IMR-90 (cell line): ENCODE measurements around the gene KIF5C. TPM values are rescaled to one million over a fixed set of nuclear protein-coding genes. Genes with fewer than 3 reads are reported as not detected.

Source experiments
- ATAC-seq: fragments of 200-7000 bp; cut with Tn5 transposase; 2 replicates; pipeline ENCODE4 v1.9.1; 2020; ENCODE audit warnings: low read depth, mild to moderate bottlenecking, moderate library complexity
- BruUV-seq: library from RNA; stranded (reverse); fragments of 400-500 nt; replicated peaks from 2 replicates; lab custom pipeline; 2021; lab: Mats Ljungman, UMichigan
- CTCF ChIA-PET: fragments of 300-600 bp; formaldehyde crosslinking; extraction: SDS; loops from one replicate; lab custom pipeline; 2021; ENCODE audit warnings: antibody characterized with exemption; lab: Yijun Ruan, JAX
- POLR2A ChIA-PET: fragments of 300-600 bp; sonication (Branson Sonifier 250); formaldehyde crosslinking; loops from one replicate; lab custom pipeline; 2022; ENCODE audit warnings: antibody characterized with exemption; ENCODE audit not compliant: unreplicated experiment; lab: Charles Lee
- DNase-seq: peaks from one replicate; pipeline ENCODE4 v3.0.0; 2013
- H2AFZ ChIP-seq: replicated peaks from 2 replicates; pipeline ENCODE3; 2013; ENCODE audit warnings: low read length, mild to moderate bottlenecking; ENCODE audit not compliant: poor library complexity
- H2AK5ac ChIP-seq: 2 replicates; pipeline ENCODE4 v1.6.1; 2013; ENCODE audit warnings: low read depth, low read length, inconsistent platforms
- H2AK9ac ChIP-seq: replicated peaks from 2 replicates; pipeline ENCODE3; 2013; ENCODE audit warnings: mild to moderate bottlenecking, low read depth, low read length, moderate library complexity; ENCODE audit not compliant: poor library complexity
- H2BK120ac ChIP-seq: 2 replicates; pipeline ENCODE4 v1.6.1; 2013; ENCODE audit warnings: low read depth, low read length, inconsistent platforms
- H2BK15ac ChIP-seq: 3 replicates; pipeline ENCODE4 v1.6.1; 2013; ENCODE audit warnings: low read depth, low read length, inconsistent platforms
- H2BK20ac ChIP-seq: 2 replicates; pipeline ENCODE4 v1.6.1; 2013; ENCODE audit warnings: low read depth, mild to moderate bottlenecking, inconsistent platforms, low read length, moderate library complexity
- H2BK5ac ChIP-seq: 2 replicates; pipeline ENCODE4 v1.6.1; 2013; ENCODE audit warnings: mild to moderate bottlenecking, low read depth, low read length, inconsistent platforms; ENCODE audit not compliant: poor library complexity, severe bottlenecking
- H3K14ac ChIP-seq: replicated peaks from 2 replicates; pipeline ENCODE4 v1.6.1; 2013; ENCODE audit warnings: low read depth, low read length, inconsistent platforms
- H3K18ac ChIP-seq: 2 replicates; pipeline ENCODE4 v1.6.1; 2013; ENCODE audit warnings: low read depth, low read length, control low read depth
- H3K23ac ChIP-seq: 2 replicates; pipeline ENCODE4 v1.6.1; 2013; ENCODE audit warnings: low read depth, low read length, inconsistent platforms
- H3K27ac ChIP-seq: 2 replicates; pipeline ENCODE4 v1.5.1; 2013; ENCODE audit warnings: mild to moderate bottlenecking, control low read depth, low read length; ENCODE audit not compliant: insufficient read depth
- H3K27me3 ChIP-seq: 2 replicates; pipeline ENCODE4 v1.6.1; 2013; ENCODE audit warnings: low read length; ENCODE audit not compliant: control insufficient read depth, insufficient read depth
- H3K36me3 ChIP-seq: 2 replicates; pipeline ENCODE4 v1.6.1; 2013; ENCODE audit warnings: low read length, mixed read lengths; ENCODE audit not compliant: control insufficient read depth, insufficient read depth
- H3K4ac ChIP-seq: 2 replicates; pipeline ENCODE4 v1.6.1; 2013; ENCODE audit warnings: low read depth, low read length, inconsistent platforms
- H3K4me1 ChIP-seq: 2 replicates; pipeline ENCODE4 v1.6.1; 2013; ENCODE audit warnings: low read length, mixed read lengths; ENCODE audit not compliant: control insufficient read depth, insufficient read depth
- H3K4me2 ChIP-seq: 2 replicates; pipeline ENCODE4 v1.6.1; 2013; ENCODE audit warnings: low read depth, mild to moderate bottlenecking, control low read depth, low read length, moderate library complexity
- H3K4me3 ChIP-seq: 2 replicates; pipeline ENCODE4 v1.5.1; 2013; ENCODE audit warnings: low read depth, mild to moderate bottlenecking, control low read depth, low read length, moderate library complexity; ENCODE audit not compliant: insufficient read depth
- H3K56ac ChIP-seq: 2 replicates; pipeline ENCODE4 v1.6.1; 2013; ENCODE audit warnings: low read length, inconsistent platforms; ENCODE audit not compliant: insufficient read depth; ENCODE audit errors: extremely low read depth
- H3K79me1 ChIP-seq, 2 experiments: 2 replicates each; pipeline ENCODE4 v1.6.1; 2013; ENCODE audit warnings: low read length in 2 of 2, inconsistent platforms in 1 of 2, low read depth in 1 of 2
- H3K9ac ChIP-seq: 2 replicates; pipeline ENCODE4 v1.6.1; 2013; ENCODE audit warnings: low read depth, low read length, control low read depth
- H3K9me1 ChIP-seq: 2 replicates; pipeline ENCODE4 v1.6.1; 2013; ENCODE audit warnings: low read length, inconsistent platforms; ENCODE audit not compliant: insufficient read depth
- H3K9me3 ChIP-seq: 2 replicates; pipeline ENCODE4 v1.6.1; 2013; ENCODE audit warnings: low read length; ENCODE audit not compliant: control insufficient read depth, insufficient read depth
- H4K20me1 ChIP-seq: 2 replicates; pipeline ENCODE4 v1.6.1; 2013; ENCODE audit warnings: low read length, inconsistent platforms; ENCODE audit not compliant: insufficient read depth
- H4K5ac ChIP-seq: 2 replicates; pipeline ENCODE4 v1.6.1; 2013; ENCODE audit warnings: mild to moderate bottlenecking, low read depth, low read length, control low read depth
- H4K8ac ChIP-seq, 2 experiments: 2 replicates each; pipeline ENCODE4 v1.6.1; 2013; ENCODE audit warnings: low read depth in 2 of 2, low read length in 2 of 2, control low read depth in 1 of 2, inconsistent platforms in 1 of 2
- H4K91ac ChIP-seq: 2 replicates; pipeline ENCODE4 v1.6.1; 2013; ENCODE audit warnings: low read depth, low read length, inconsistent platforms; ENCODE audit not compliant: insufficient read depth
- BHLHE40 ChIP-seq: fragments of 150-350 bp; IDR thresholded peaks from 2 replicates; pipeline ENCODE4 v1.6.1; 2016; ENCODE audit warnings: mild to moderate bottlenecking, low read depth, low read length
- CEBPB ChIP-seq: IDR thresholded peaks from 2 replicates; pipeline ENCODE4 v1.6.1; 2012; ENCODE audit warnings: low read depth, low read length, improper control_type of control experiment
- CHD1 ChIP-seq: IDR thresholded peaks from 2 replicates; pipeline ENCODE4 v1.6.1; 2012; ENCODE audit warnings: low read depth, low read length, improper control_type of control experiment
- CTCF ChIP-seq: conservative IDR thresholded peaks from 2 replicates; pipeline ENCODE4 v1.5.1; 2012; ENCODE audit warnings: mild to moderate bottlenecking, low read depth, low read length, improper control_type of control experiment
- FOS ChIP-seq: fragments of 150-350 bp; IDR thresholded peaks from 2 replicates; pipeline ENCODE4 v1.6.1; 2016; ENCODE audit warnings: low read depth, low read length
- MAFK ChIP-seq: IDR thresholded peaks from 2 replicates; pipeline ENCODE4 v1.6.1; 2012; ENCODE audit warnings: low read depth, low read length, improper control_type of control experiment
- MAZ ChIP-seq: IDR thresholded peaks from 2 replicates; pipeline ENCODE4 v1.6.1; 2012; ENCODE audit warnings: low read depth, mild to moderate bottlenecking, low read length, improper control_type of control experiment, moderate library complexity, borderline replicate concordance
- MXI1 ChIP-seq: IDR thresholded peaks from 2 replicates; pipeline ENCODE4 v1.6.1; 2012; ENCODE audit warnings: low read depth, mild to moderate bottlenecking, low read length, moderate library complexity, borderline replicate concordance
- NFE2L2 ChIP-seq: fragments of 150-350 bp; IDR thresholded peaks from 2 replicates; pipeline ENCODE4 v1.6.1; 2016; ENCODE audit warnings: low read depth, mild to moderate bottlenecking, low read length
- POLR2A ChIP-seq: IDR thresholded peaks from 2 replicates; pipeline ENCODE4 v1.6.1; 2012; ENCODE audit warnings: mild to moderate bottlenecking, low read depth, low read length
- RAD21 ChIP-seq: IDR thresholded peaks from 2 replicates; pipeline ENCODE4 v1.6.1; 2012; ENCODE audit warnings: low read length, improper control_type of control experiment
- RCOR1 ChIP-seq: IDR thresholded peaks from 2 replicates; pipeline ENCODE4 v1.6.1; 2012; ENCODE audit warnings: mild to moderate bottlenecking, low read length, improper control_type of control experiment; ENCODE audit not compliant: insufficient replicate concordance
- RFX5 ChIP-seq: IDR thresholded peaks from 2 replicates; pipeline ENCODE4 v1.8.0; 2012; ENCODE audit warnings: low read depth, mild to moderate bottlenecking, low read length, moderate library complexity
- SMC3 ChIP-seq: fragments of 150-350 bp; IDR thresholded peaks from 2 replicates; pipeline ENCODE4 v1.6.1; 2016; ENCODE audit warnings: low read depth, mild to moderate bottlenecking, antibody characterized with exemption, low read length, moderate library complexity
- dilution Hi-C: fragments of 300-500 bp; cut with HindIII; formaldehyde crosslinking; loops from one replicate; pipeline ENCODE4 v1.14.3; 2018; ENCODE audit warnings: low sequenced_read_pairs; ENCODE audit not compliant: unreplicated experiment
- in situ Hi-C: fragments of 300-500 bp; cut with MboI; formaldehyde crosslinking; loops from 3 replicates; pipeline ENCODE4 v1.14.3; 2019; ENCODE audit warnings: low sequenced_read_pairs, inconsistent platforms, mixed read lengths
- intact Hi-C: fragments of 100-400 bp; cut with micrococcal nuclease; formaldehyde crosslinking; loops from 2 replicates; pipeline ENCODE4 v1.10.0; 2022
- polyA plus RNA-seq, 3 experiments: library from polyadenylated mRNA; depleted of rRNA; stranded (reverse); fragments of >200 nt; gene quantifications; 2 replicates each; pipeline ENCODE4 v1.2.3, GENCODE V29; 2012; ENCODE audit warnings: low replicate concordance in 1 of 3
- total RNA-seq: library from RNA; depleted of rRNA; stranded (reverse); fragments of >200 nt; gene quantifications from 2 replicates; pipeline ENCODE4 v1.2.3, GENCODE V29; 2012
- TF ChIP-seq, protein P1 (sequence below): fragments of 150-350 bp; IDR thresholded peaks from 2 replicates; pipeline ENCODE4 v1.6.1; 2017; ENCODE audit warnings: mild to moderate bottlenecking, antibody characterized with exemption, low read length, low read depth
- TF ChIP-seq, protein P2 (sequence below): fragments of 150-350 bp; IDR thresholded peaks from 2 replicates; pipeline ENCODE4 v1.6.1; 2016; ENCODE audit warnings: low read depth, mild to moderate bottlenecking, low read length, moderate library complexity, borderline replicate concordance

Gene KIF5C
- total and polyA plus RNA-seq, 2 of the 4 experiments (the other 2 are of a cell fraction): 0.10 to 0.18 TPM

DNA sequence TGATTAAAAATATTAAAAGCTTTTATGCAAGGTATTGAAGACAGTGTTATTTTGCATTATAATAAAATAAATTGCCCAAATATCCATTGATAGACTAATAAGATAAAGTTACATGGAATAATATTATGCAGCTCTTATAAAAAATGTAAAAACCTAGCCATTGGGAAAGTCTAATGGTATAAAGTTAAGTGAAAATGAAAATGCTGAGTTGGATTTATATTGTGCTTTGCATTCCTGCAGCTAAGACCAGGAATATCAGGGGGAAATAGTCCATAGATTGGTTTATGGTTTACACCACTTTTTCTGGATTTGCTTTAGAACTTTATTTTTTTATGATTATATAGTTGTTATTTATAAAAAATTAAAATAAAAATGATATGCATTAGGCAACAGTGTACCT is 117.4 kb downstream of the KIF5C start:
- no peak overlapping the region for H3K4me3 ChIP-seq
- intact Hi-C loops (loop anchor here (5.0 kb wide), 2 partner anchors 460 to 480 kb away; no protein-coding TSS in a partner anchor), in situ Hi-C loops (loop anchor here (25.0 kb wide), 1 partner anchor 1005 kb away; no protein-coding TSS in a partner anchor), dilution Hi-C loops (no loop called here)
- no peaks in the 10 kb centered on the region for H3K36me3 ChIP-seq
- ChIA-PET CTCF (no interaction called here), POLR2A (no interaction called here)
- BruUV-seq: no TSS peak
- H3K18ac ChIP-seq: no peak overlapping the region
- ATAC-seq (no peak), DNase-seq (no peak)
- H3K4ac ChIP-seq: no peak overlapping the region
- no peaks in the 10 kb centered on the region; the same call in 1 of the 2 replicates for H3K27me3 ChIP-seq
- H3K56ac ChIP-seq: no peak overlapping the region
- no peak overlapping the region for H4K8ac ChIP-seq
- no peaks in the 10 kb centered on the region for H3K4me1 ChIP-seq
- no peaks in the 10 kb centered on the region for H3K79me1 ChIP-seq
- H2BK20ac ChIP-seq: no peak overlapping the region
- no peak overlapping the region for H2AK5ac ChIP-seq
- no peak overlapping the region for H2AFZ ChIP-seq
- H4K20me1 ChIP-seq: no peaks in the 10 kb centered on the region
- H2BK120ac ChIP-seq: no peak overlapping the region
- H3K4me2 ChIP-seq: no peak overlapping the region
- no peak overlapping the region for H3K23ac ChIP-seq
- no peak overlapping the region for H3K27ac ChIP-seq
- H4K91ac ChIP-seq: no peak overlapping the region
- H2BK15ac ChIP-seq: no peak overlapping the region
- H2AK9ac ChIP-seq: no peak overlapping the region
- TF ChIP-seq, protein P1, sequence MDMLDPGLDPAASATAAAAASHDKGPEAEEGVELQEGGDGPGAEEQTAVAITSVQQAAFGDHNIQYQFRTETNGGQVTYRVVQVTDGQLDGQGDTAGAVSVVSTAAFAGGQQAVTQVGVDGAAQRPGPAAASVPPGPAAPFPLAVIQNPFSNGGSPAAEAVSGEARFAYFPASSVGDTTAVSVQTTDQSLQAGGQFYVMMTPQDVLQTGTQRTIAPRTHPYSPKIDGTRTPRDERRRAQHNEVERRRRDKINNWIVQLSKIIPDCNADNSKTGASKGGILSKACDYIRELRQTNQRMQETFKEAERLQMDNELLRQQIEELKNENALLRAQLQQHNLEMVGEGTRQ: no peak
- TF ChIP-seq CEBPB (no peak), MXI1 (no peak), CHD1 (no peak), RAD21 (no peak), BHLHE40 (no peak), RFX5 (no peak), SMC3 (no peak), RCOR1 (no peak), POLR2A (no peak), MAFK (no peak), NFE2L2 (no peak), FOS (no peak), MAZ (no peak), CTCF (no peak)
- TF ChIP-seq, protein P2, sequence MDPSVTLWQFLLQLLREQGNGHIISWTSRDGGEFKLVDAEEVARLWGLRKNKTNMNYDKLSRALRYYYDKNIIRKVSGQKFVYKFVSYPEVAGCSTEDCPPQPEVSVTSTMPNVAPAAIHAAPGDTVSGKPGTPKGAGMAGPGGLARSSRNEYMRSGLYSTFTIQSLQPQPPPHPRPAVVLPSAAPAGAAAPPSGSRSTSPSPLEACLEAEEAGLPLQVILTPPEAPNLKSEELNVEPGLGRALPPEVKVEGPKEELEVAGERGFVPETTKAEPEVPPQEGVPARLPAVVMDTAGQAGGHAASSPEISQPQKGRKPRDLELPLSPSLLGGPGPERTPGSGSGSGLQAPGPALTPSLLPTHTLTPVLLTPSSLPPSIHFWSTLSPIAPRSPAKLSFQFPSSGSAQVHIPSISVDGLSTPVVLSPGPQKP: no peak
- H3K9me3 ChIP-seq: no peaks in the 10 kb centered on the region
- H2BK5ac ChIP-seq: no peak overlapping the region
- H3K9ac ChIP-seq: no peak overlapping the region
- H3K14ac ChIP-seq: no peak overlapping the region
- no peak overlapping the region for H4K5ac ChIP-seq
- H3K9me1 ChIP-seq: no peaks in the 10 kb centered on the region
